ENCODE data around the gene FBXW8. TPM values are rescaled to one million over a fixed set of nuclear protein-coding genes. Genes with fewer than 3 reads are reported as not detected.

FBXW8 gene
- total RNA-seq, 1 donor from 2014 or later: 32.1 TPM

- peaks cover 63% of the 10 kb centered on the region for H3K27me3 Mint-ChIP-seq (ENCODE audit: unreplicated experiment)
- H3K9me3 Mint-ChIP-seq (ENCODE audit: unreplicated experiment): no peaks in the 10 kb centered on the region
- no peaks in the 10 kb centered on the region for H3K36me3 Mint-ChIP-seq (ENCODE audit: unreplicated experiment)
- DNase-seq (ENCODE audit: extremely low spot score, unreplicated experiment): no peak
- no peak for TF ChIP-seq CTCF (IDR thresholded peaks at IDR 0.05)
- peaks cover 4% of the 10 kb centered on the region for H3K4me1 Mint-ChIP-seq (ENCODE audit: unreplicated experiment)
- no peak overlapping the region for H3K4me3 Mint-ChIP-seq (ENCODE audit: unreplicated experiment)
- no peak overlapping the region for H3K27ac Mint-ChIP-seq (ENCODE audit: unreplicated experiment)
Observed at GRCh38 chr12:116887244-116887643, 23.5 kb upstream of the FBXW8 start.

DNA sequence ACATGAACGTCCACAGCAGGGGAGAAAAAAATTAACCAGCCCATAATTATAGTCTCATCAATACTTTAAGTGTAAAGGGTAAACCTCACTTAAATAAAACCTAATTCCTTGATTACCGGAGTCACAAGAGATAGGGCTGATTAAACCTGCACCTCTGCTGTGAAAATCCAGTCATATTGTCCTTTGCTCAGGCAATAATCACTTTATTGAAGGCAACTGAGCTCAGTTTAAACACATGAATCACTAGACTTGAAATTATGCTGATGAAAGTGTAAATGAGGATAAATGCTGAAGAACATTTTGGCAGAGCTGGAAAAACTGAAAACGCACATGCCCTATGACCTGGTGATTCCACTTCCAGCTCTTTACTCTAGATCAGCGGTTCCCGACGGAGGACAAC lies 22.9 kb upstream of the FBXW8 start:
- no peaks in the 10 kb centered on the region for H3K4me1 Mint-ChIP-seq (ENCODE audit: unreplicated experiment)
- TF ChIP-seq CTCF (IDR thresholded peaks at IDR 0.05): no peak
- peaks cover 59% of the 10 kb centered on the region for H3K27me3 Mint-ChIP-seq (ENCODE audit: unreplicated experiment)
- H3K4me3 Mint-ChIP-seq (ENCODE audit: unreplicated experiment): no peak overlapping the region
- H3K9me3 Mint-ChIP-seq (ENCODE audit: unreplicated experiment): no peaks in the 10 kb centered on the region
- no peaks in the 10 kb centered on the region for H3K36me3 Mint-ChIP-seq (ENCODE audit: unreplicated experiment)
- DNase-seq (ENCODE audit: extremely low spot score, unreplicated experiment): no peak
- H3K27ac Mint-ChIP-seq (ENCODE audit: unreplicated experiment): no peak overlapping the region

DNA sequence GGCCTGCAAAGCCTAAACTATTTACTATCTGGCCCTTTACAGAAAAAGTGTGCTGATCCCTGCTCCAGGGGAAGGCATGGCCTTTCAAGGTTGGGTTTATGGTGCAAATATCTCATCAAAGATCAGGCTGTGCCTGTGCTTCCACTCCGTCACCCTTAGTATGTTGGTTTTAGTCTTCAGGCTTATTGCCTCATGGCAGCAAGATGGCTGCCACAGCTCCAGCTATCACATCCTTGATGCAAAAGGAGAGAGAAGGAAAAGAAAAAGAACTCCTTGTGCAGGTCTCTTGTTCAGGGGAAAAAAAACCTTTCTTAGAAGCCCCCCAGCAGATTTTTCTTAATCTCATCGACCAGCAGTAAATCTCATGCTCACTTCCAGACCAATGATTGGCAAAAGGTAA lies 20.4 kb upstream of the FBXW8 start:
- Mint-ChIP-seq H3K27ac (ENCODE audit: unreplicated experiment) (no peak overlapping the region), H3K36me3 (ENCODE audit: unreplicated experiment) (no peaks in the 10 kb centered on the region), H3K27me3 (ENCODE audit: unreplicated experiment) (peaks cover 41% of the 10 kb centered on the region), H3K9me3 (ENCODE audit: unreplicated experiment) (no peaks in the 10 kb centered on the region), H3K4me1 (ENCODE audit: unreplicated experiment) (no peaks in the 10 kb centered on the region), H3K4me3 (ENCODE audit: unreplicated experiment) (no peak overlapping the region)
- TF ChIP-seq CTCF (IDR thresholded peaks at IDR 0.05): no peak
- no peak for DNase-seq (ENCODE audit: extremely low spot score, unreplicated experiment)

DNA sequence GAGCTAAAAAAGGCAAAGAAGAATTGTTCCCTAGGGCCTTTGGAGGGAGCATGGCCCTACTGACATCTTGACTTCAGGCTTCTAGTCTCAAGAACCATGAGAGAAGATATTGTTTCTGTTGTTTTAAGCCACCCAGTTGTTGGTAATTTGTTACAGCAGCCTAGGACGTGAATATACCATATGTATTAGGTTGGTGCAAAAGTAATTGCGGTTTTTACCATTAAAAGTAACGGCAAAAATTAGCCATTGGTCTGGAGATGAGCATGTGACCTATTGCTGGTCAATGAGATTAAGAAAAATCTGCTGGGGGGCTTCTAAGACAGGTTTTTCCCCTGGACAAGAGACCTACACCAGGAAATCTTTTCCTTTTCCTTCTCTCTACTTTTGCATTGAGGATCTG lies 19.7 kb upstream of the FBXW8 start:
- no peak for DNase-seq (ENCODE audit: extremely low spot score, unreplicated experiment)
- Mint-ChIP-seq H3K9me3 (ENCODE audit: unreplicated experiment) (no peaks in the 10 kb centered on the region), H3K27ac (ENCODE audit: unreplicated experiment) (no peak overlapping the region), H3K36me3 (ENCODE audit: unreplicated experiment) (no peaks in the 10 kb centered on the region), H3K4me1 (ENCODE audit: unreplicated experiment) (no peaks in the 10 kb centered on the region), H3K4me3 (ENCODE audit: unreplicated experiment) (no peak overlapping the region), H3K27me3 (ENCODE audit: unreplicated experiment) (peaks cover 39% of the 10 kb centered on the region)
- TF ChIP-seq CTCF (IDR thresholded peaks at IDR 0.05): no peak

DNA sequence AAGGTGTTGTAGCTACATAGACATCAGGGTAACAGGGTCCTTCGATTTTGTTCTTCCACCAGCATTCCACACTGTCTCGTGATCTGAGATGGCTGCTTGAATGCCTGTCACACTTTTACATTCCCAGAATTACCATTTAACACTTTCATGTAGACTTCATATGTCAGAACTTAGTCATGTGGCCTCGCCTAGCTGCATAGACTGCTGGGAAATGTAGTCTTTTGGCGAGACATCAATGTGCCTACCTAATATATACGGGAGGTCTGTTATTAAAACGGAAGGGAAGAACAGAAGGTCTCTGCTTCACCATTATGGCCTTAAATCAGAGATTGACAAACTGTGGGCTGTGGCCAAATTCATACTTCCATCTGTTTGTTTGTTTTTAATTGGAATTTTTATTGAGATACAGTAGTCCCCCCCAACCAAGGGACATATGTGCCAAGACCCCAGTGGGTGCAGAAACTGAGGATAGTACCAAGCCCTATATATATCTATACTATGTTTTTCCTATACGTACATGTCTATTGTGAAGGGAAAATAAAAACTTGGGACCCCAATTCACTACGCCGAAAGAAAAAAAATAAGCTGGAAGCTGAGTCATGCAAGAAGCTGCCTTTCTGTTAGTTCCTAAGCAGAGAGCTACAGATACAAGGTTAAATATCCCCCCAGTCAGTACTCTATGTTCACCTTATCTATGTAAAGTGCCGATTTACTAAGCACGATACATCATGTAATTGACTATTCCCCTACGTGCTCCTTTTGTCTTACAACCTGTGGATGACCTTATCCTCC lies 18.2 kb upstream of the FBXW8 start:
- no peaks in the 10 kb centered on the region for H3K36me3 Mint-ChIP-seq (ENCODE audit: unreplicated experiment)
- H3K4me1 Mint-ChIP-seq (ENCODE audit: unreplicated experiment): no peaks in the 10 kb centered on the region
- DNase-seq (ENCODE audit: extremely low spot score, unreplicated experiment): no peak
- no peaks in the 10 kb centered on the region for H3K9me3 Mint-ChIP-seq (ENCODE audit: unreplicated experiment)
- no peak for TF ChIP-seq CTCF (IDR thresholded peaks at IDR 0.05)
- no peak overlapping the region for H3K4me3 Mint-ChIP-seq (ENCODE audit: unreplicated experiment)
- peaks cover 45% of the 10 kb centered on the region for H3K27me3 Mint-ChIP-seq (ENCODE audit: unreplicated experiment)
- no peak overlapping the region for H3K27ac Mint-ChIP-seq (ENCODE audit: unreplicated experiment)
